Activated effector memory CD4-positive, alpha-beta T cell treated with Interleukin-2 at 50 U/mL for 16 hours (primary cell): ENCODE data around the gene PRR36.
"Not testable (repeated sequence)": the region's sequence is repeated elsewhere in the genome, so short reads cannot be mapped to it uniquely, and the experiment has no call there.

Source experiments
- DNase-seq: peaks from one replicate; pipeline ENCODE4 v3.0.0-alpha.2; 2020

The PRR36 gene

DNA sequence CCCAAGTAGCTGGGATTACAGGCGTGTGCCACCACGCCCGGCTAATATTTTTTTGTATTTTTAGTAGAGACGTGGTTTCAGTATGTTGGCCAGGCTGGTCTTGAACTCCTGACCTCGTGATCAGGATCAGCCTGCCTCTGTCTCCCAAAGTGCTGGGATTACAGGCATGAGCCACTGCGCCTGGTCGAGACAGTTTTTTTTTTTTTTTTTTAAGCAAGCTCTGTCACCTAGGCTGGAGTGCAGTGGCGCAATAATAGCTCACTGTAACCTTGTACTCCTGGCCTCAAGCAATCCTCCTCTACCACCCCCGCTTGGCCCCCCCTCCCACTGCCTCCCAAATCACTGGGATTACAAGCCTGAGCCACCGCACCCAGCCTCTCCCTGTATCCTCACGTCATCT, 23.1 kb upstream of the PRR36 start:
- DNase-seq = no peak

DNA sequence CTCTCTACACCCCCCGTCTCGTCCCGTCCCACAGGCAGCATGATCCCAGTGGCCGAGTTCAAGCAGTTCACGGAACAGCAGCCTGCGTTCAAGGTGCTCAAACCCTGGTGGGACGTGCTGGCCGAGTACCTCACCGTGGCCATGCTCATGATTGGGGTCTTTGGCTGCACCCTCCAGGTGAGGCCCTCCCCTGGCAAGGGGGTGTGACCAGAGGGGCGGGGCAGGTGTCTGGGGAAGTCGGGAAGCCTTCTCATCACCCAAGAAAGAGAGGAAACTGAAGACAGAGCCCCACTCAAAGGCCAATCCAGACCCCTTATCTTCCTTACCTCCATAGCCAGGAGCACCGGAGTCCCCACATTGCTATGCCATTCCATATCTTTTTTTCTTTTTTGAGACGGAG, 21.4 kb upstream of the PRR36 start:
- DNase-seq = no peak

DNA sequence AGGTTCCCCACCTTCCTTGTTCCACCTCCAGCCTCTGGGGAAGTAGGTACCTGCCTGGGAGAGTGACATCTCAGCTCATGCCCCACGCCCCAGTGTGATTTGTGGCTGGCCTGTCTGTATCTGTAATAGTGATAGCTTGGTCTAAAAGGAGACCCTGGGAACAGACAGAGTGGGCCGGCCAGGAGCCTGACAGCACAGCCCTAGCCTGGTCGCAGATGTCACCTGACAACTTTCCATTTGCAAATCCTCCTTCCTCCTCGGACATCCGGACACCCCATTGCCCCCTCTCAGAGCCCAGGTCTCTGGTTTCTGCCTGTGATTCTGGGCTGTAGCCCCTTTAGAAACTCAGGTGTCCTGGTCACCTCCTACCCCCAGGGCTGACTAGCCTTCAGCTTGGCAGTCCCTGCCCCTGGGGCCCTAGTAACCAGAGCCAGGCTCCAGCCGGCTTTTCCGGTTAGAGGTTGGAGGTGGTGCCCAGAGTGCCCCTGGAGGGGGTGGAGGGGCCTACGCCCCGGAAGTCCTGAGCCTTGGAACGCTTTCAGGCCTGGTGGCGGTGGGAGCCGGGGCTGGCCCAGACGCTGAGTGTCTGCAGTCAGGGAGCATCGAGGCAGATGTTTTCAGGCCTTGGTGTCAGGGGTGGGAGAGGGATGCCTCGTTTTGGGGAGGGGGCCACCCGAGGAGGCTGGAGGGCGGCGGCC, 20.6 kb upstream of the PRR36 start:
- no peak for DNase-seq

DNA sequence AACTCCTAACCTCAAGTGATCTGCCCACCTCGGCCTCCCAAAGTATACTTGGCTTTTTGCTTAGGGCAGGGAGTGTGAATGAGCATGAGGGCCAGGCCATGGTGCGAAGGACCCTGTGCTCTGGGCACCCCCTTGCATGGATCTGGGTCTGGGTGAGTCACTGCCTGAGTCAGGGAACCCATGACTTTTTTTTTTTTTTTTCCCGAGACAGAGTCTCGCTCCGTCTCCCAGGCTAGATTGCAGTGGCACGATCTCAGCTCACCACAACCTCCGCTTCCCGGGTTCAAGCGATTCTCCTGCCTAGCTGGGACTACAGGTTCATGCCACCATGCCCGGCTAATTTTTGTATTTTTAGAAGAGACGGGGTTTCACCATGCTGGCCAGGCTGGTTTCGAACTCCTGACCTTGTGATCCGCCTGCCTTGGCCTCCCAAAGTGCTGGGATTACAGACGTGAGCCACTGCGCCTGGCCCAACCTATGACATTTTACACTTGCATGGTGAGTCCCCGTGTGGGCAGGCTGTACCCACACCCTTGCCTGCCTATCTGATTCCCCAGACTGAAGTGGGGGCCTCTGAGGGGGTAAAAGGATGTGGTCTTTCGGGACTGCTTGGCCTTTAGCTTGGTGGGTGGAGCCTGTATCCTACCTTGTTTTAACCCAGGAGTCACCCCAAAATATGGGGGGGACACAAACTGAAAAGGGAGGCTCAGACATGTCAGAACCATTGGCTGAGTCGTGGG, 19.3 kb upstream of the PRR36 start:
- DNase-seq = not testable (repeated sequence)

DNA sequence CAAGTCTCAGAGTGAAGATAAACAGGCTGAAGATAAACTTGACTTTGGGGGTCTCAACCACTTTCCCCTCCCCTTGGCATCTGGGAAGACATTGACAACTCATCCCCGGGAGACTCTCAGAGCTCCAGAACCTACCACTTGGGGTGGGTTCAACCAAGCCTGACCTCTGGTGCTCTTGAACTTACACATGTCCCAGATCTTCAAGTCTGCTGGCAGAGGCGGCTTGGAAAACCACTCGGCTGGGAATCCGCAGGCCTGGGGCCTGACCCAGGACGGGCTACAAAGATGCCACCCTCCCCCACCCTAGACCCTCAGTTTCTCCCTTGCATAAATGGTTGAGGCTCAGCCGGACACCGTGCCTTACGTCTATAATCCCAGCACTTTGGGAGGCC, 14.6 kb upstream of the PRR36 start:
- no peak for DNase-seq

DNA sequence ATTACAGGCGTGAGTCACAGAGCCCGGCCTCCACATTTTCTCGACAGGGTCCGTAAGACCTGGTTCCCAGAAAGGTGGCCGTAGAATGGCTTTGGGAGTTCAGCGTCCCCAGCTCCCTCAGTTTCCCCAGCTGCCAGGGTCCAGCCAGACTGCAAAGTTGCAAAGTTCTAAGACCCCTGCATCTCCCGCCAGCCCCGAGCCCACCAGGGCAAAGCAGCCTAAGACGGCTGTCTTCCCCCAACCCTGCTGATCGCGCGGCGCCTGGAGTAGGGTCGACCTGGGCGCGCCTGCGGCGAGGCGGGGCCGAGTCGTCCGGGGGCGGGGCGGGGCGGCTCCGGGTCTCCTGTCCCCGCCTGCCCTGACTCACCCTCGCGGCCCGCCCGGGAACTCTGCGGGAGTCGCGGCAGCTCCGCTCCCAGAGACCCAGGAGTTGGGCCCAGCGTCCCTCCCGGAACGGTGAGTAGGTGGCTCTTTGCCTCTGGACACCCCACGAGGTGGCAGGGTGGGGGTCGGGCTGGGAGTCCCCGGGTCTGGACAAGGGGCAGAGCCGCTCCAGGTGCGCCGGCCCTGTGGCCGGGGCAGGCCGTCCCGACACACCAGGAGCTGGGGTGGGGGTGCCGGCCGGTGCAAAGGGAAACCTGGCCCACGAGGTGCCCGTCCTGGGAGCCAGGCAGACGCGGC, 14.1 kb upstream of the PRR36 start, which contains the start of gene LRRC8E:
Gene LRRC8E, plus strand, starts transcription at position 366 of the 681 bp plus-strand sequence. CDS start 7,094 bp downstream, outside the sequence.
- no peak for DNase-seq

DNA sequence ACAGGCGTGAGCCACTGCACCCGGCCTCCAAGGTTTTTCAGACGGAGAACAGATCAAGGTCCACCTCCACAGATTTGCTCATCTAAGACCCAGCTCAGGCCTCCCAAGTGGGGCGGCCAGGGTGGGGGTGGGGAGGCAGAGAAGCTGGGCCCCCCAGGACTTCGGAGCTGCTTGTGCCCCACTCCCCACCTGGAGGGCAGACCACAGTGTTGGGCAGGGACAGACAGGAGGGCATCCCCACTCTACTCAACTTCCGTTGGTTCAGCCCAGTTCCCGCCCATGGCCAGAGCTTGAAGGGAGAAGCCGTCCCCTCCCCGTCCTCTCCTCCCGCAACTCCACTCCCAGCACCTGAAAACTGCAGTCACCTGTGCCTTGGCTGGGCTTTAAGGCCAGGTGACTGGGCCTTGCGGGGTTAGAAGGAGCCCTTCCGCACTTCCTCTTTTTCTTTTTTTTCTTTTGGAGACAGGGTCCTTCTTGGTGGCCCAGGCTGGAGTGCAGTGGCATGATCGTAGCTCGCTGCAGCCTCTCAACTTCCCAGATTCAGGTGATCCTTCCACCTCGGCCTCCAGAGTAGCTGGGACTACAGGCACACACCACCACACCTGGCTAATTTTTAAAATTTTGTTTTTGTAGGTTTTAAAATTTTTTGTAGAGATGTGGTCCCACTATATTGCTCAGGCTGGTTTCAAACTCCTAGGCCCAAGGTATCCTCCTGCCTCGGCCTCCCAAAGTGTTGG, 13.4 kb upstream of the PRR36 start:
- DNase-seq = no peak

DNA sequence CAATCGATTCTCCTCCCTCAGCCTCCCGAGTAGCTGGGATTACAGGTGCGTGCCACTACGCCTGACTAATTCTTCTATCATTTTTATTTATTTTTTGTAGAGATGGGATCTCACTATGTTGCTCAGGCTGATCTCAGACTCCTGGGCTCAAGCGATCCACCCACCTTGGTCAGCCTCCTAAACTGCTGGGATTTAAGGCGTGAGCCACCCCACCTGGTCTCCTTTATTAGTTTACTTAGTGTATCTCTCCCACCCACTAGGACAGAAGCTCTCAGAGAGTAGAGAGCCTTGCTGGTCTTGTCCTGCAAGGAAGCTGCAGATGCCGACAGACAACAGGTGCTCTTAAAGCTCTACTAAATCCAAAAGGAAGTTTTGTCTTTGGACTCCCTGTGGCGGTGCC, 11.6 kb upstream of the PRR36 start:
- DNase-seq = no peak

DNA sequence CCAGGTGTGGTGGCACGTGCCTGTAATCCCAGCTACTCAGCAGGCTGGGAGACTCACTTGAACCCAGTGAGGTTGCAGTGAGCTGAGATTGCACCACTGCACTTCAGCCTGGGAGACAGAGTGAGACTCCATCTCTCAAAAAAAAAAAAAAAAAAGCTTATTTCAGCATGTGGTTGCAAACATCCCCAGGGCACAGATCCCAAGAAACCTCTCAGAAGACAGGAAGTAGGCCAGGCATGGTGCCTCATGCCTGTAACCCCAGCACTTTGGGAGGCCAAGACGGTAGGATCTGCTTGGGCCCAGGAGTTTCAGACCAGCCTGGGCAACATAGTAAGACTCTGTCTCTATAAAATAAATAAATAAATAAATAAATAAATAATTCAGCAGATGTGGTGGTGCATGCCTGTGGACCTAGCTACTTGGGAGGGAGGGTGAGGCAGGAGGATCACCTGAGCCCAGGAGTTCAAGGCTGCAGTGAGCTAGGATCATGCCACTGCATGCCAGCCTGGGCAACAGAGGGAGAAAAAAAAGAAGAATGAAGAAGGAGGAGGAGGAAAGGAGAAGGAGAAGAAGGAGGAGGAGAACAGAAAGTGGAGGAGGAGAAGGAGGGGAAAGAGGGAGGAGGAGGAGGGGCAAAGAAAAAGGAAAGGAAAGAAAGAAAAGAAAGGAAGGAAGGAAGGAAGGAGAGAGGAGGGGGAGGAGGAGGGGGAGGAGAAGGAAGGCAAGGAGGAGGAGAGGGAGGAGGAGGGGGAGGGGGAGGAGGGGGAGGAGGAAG, 9.8 kb upstream of the PRR36 start:
- no peak for DNase-seq

DNA sequence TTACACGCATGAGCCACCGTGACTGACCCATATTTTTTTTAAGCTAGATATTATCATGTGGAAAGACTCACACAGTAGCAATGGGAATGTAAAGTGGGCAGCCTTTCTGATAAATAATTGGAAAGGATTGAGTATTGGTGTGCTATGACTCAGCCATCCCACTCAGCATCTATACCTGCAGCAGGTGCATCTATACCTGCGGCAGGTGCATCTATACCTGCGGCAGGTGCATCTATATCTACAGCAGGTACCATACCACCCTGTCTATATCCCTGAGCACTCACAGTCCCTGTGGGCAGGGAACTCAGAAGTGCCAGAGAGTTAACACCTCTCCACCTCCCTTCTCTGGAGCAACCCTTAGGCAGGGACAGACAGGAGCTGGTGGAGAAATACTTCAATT, 8.9 kb upstream of the PRR36 start:
- no peak for DNase-seq

DNA sequence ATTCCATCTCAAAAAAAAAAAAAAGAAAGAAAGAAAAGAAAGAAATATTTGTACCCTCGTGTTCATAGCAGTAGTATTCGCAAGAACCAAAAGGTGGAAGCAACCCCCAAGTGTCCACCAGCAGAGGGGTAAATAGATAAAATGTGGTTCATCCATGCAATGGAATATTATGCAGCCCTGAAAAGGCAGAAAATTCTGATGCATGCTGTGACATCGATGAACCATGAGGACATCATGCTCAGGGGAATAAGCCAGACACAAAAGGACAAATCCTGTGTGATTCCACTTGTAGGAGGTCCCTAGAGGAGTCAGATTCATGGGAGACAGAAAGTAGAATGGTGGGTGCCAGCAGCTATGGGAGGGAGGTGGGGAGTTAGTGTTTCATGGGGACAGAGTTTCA, 7.7 kb upstream of the PRR36 start:
- DNase-seq = no peak

DNA sequence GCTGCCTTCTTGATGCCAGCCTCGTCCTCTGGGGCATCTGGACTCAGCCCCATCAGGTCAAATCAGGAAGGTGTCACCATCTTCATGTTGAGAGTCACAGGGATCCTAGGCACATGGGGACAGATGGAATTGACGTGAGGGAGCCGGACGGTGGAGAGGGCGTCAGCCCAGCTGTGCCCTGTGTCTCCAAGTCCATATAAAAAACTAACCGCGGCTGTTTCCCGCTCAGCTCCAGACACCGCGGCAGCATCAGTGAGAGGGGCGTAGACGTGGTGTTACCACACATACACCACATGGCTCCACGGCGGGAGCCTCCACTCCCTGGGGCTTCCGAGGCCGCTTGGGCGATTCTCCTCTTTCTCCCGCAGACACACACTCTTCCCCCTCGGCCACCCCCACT, 5.6 kb upstream of the PRR36 start:
- no peak for DNase-seq

DNA sequence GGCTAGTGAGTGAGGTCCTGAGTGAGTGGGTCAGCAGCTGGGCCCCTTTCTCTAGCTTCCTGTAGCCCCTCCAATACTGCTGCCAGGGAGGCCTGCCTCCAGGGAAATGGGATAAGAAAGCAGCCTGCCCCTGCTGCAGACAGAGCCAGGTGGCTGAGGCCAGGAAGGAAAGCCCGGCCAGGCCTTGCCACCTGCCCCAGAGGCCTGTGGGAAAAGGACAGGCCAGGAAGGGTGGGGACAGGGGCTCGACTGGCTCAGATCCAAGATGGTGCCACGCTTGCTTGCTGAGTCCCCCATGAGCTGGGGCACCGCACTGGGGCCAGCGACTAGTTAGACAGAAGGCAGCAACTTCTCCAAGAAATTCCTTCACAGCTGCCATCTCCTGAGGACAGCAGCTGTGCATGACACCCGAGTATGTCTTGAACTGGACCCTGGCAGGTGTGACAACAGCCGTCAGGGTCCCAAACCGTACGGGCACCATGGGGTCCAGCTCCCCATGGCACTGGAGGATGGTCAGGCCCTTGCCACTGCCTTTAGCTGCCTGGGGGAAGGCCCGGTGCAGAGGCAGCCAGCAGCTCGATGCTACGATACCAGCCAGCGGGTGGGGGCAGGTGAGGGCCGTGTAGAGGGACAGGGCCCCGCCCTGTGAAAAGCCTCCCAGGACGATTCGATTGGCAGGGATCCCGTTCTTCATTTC, 5.1 kb upstream of the PRR36 start:
- no peak for DNase-seq

DNA sequence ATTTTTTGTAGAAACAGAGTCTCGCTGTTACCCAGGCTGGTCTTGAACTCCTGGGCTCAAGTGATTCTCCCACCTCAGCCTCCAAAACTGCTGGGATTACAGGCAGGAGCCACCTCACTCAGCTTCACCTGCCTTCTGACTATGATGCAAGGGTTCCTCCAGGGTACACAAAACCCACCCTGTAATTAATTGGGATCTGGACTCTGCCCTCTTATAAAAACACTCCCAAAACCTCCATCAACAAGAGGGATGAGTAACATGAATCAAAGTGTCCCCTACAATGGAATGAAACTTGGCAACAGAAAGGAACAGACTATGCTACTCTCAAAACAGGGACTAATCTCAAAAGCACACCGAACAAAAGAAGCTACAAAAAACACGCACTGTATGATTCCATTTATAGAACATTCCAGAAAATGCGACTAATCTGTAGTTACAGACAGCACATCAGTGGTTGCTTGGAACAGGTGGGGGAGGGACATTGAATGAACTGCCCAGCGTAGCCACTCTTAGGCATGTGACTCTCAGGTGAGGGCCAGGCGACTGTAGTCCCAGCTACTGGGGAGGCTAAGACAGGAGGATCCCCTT, 3.2 kb upstream of the PRR36 start:
- DNase-seq = no peak

DNA sequence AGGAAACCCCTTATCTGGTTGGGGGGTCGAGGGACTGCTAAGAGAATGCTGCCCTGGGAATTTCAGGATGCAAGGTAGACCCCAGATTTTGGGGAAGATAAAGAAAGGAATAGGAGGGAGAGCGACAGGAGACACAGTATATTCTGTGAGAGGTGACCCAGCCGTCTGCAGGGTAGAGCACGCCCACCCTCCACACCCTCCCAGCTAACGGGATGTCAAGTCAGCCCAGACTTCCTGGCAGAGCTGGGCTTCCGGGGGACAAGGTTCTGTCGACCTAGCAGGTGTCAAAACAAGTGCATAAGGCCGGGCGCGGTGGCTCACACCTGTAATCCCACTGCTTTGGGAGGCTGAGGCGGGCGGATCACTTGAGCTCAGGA, 695 bp upstream of the PRR36 start:
- DNase-seq = no peak

DNA sequence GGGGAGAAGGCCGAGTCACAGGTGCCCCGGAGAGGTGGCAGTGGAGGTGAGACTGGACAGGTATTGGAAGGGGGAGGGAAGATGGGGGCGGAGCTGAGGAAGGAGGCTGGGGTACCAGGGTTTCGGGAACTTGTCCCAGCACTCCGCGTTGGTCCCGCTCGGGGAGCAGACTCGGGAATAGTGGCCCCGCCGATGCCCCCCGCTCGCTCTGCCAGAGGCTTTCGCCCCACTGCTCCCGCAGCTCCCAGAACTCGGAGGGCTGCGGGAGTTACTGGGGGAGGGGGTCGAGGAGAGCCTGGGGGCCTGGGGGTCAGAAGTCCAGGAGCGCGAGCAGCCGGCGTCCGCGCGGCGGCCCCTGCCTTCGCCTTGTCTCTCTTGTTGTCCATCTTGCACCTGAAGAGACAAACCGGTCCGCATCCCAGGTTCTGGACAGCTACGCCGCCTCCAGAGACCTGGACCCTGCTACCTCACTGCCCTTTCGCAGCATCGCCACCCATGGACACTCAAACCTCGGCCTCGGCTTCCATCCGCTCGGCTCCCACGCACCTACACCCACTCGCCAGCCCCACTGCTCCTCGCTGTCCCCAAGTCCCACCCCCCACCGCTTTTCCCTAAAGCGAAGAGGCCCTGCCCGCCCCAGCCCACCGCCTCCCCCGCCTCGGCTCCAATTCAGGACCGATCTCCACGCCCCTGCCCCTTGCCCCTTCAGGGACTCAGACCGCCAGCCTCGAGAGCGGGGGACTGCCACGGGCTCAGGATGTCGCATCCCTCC, 700 bp downstream of the PRR36 start:
- DNase-seq = no peak

DNA sequence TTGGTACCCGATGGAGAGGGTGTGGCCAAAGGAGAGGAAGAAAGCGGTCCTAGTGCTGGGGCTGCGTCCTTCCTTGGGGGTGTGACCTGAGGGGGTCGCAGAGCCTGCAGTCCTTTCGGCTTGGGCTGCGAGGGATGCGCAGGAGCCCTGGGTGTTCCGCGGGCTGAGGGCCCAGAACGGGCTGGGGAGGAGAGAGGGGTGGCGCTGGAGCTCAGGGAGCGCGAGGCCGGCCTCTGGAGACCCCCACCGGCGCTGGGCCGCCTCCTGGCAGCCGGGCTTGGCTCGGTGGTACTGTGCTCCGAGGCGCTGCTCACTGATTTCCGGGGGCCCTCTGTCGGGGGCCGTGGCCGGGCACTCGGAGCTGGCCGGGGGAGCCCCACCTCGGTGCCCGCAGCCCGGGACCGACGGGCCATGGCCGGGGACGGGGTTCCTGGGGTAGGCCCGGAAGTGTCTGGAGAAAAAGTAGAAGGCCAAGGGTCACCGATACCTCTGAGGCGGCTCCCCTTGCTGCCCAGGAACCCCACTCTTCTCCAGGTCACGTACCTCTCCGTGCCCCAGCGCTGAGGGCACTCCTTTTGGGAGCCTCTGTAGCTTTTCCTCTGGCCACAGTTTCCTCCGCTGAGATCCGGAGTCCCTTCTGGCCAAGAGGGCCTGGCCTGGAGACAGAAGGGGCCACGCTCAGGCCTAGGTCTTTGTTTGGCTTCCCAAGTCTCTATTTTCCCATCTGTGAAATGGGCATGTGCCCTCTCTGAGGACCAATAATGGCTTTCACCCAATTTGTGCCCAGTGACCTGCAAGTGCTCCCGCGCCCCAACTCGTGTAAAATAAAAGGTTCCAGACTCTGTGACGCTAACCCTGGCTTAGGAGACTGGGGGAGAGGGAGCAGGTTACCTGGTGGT, 1.6 kb downstream of the PRR36 start:
- DNase-seq = no peak

DNA sequence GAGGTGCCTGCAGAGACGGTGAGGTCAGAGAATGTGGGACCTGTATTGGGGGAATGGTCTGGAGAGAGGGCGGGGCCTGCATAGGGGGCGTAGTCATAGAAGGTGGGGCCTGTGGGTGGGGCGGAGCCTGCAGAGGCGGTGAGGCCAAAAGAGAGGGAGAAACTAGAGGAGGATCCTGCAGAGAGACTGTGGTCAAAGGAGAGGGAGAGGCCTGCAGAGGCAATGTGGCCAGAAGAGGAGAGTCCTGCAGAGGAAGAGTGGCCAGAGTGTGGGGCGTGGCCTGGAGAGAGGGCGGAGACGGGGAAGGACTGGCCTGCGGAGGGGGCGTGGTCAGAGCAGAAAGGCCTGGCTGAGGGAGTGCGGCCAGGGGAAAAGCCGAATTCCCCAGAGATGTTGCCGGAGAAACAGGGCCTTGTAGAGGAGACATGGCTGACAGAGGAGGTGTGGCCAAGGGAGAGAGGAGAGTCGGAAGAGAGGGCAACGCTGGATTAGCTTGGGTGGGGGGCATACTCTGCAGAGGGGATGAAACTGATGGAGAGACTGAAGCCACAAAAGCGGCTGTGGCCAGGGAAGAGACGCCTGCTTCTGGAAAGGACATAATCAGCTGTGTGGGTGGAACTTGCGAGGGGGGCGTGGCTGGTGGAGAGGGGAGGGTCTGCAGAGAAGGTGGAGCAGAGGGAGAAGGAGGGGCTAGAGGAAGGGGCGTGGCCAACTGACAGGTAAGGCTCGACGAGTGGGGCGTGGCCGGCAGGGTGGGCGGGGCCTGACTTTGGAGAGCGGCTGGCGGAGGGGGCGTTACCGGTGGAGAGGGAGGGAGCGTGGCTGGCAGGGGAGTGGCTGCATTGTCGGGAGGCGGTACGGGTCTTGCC, 2.5 kb downstream of the PRR36 start:
- DNase-seq = peak; percentile 53
